ENCODE measurements around the gene NDOR1. TPM values are rescaled to one million over a fixed set of nuclear protein-coding genes. Genes with fewer than 3 reads are reported as not detected.

The NDOR1 gene
- total RNA-seq, 1 donor from 2014 or later, result 5.4 TPM

Other genes with a start within 250 kb of the NDOR1 start
- gene PTGDS, start 228.2 kb upstream of the NDOR1 start, total RNA-seq, result 8.3 and 21.4 TPM in 2 replicates
- gene LCNL1, start 222.7 kb upstream of the NDOR1 start, total RNA-seq, result 0.88 and 1.5 TPM in 2 replicates
- 13.5 and 17.8 TPM in 2 replicates for gene PAXX, start 213.3 kb upstream of the NDOR1 start, total RNA-seq
- 2.5 and 3.3 TPM in 2 replicates for gene CLIC3, start 209.1 kb upstream of the NDOR1 start, total RNA-seq
- 46.0 and 68.3 TPM in 2 replicates for gene ABCA2, start 177.5 kb upstream of the NDOR1 start, total RNA-seq
- gene FUT7, start 173.6 kb upstream of the NDOR1 start, total RNA-seq, result under 0.01 TPM in 1 of 2 replicates, not detected in the other
- 27.3 and 49.4 TPM in 2 replicates for gene NPDC1, start 159.5 kb upstream of the NDOR1 start, total RNA-seq
- gene ENTPD2, start 151.6 kb upstream of the NDOR1 start, total RNA-seq, result not detected in 2 replicates
- 0.89 and 5.7 TPM in 2 replicates for gene SAPCD2, start 135.1 kb upstream of the NDOR1 start, total RNA-seq
- 18.7 and 21.5 TPM in 2 replicates for gene UAP1L1, start 128.2 kb upstream of the NDOR1 start, total RNA-seq
- gene MAN1B1, start 118.7 kb upstream of the NDOR1 start, total RNA-seq, result 176 and 185 TPM in 2 replicates
- 69.1 and 79.6 TPM in 2 replicates for gene DPP7, start 91.0 kb upstream of the NDOR1 start, total RNA-seq
- gene GRIN1, start 66.5 kb upstream of the NDOR1 start, total RNA-seq, result 0.09 TPM in 1 of 2 replicates, not detected in the other
- not detected in 2 replicates for gene LRRC26, start 35.6 kb upstream of the NDOR1 start, total RNA-seq
- not detected in 2 replicates for gene TMEM210, start 33.6 kb upstream of the NDOR1 start, total RNA-seq
- 25.5 and 28.8 TPM in 2 replicates for gene ANAPC2, start 17.1 kb upstream of the NDOR1 start, total RNA-seq
- 51.0 and 65.9 TPM in 2 replicates for gene SSNA1, start 17.0 kb upstream of the NDOR1 start, total RNA-seq
- gene TPRN, start 5.0 kb upstream of the NDOR1 start, total RNA-seq, result 6.2 and 8.9 TPM in 2 replicates
- gene TMEM203, start 52 bp upstream of the NDOR1 start, total RNA-seq, result 32.1 and 32.8 TPM in 2 replicates
- gene RNF208, start 16.5 kb downstream of the NDOR1 start, total RNA-seq, result 0.30 and 0.83 TPM in 2 replicates
- 0.30 and 0.46 TPM in 2 replicates for gene CYSRT1, start 19.5 kb downstream of the NDOR1 start, total RNA-seq
- not detected in 2 replicates for gene RNF224, start 21.8 kb downstream of the NDOR1 start, total RNA-seq
- gene SLC34A3, start 25.2 kb downstream of the NDOR1 start, total RNA-seq, result under 0.01 TPM in 1 of 2 replicates, not detected in the other
- 60.9 and 219 TPM in 2 replicates for gene TUBB4B, start 35.6 kb downstream of the NDOR1 start, total RNA-seq
- not detected in 2 replicates for gene STPG3, start 45.6 kb downstream of the NDOR1 start, total RNA-seq
- 36.5 and 54.9 TPM in 2 replicates for gene NELFB, start 49.6 kb downstream of the NDOR1 start, total RNA-seq
- gene TOR4A, start 72.0 kb downstream of the NDOR1 start, total RNA-seq, result 19.0 and 33.5 TPM in 2 replicates
- 0.18 and 0.30 TPM in 2 replicates for gene NRARP, start 96.6 kb downstream of the NDOR1 start, total RNA-seq
- gene EXD3, start 217.5 kb downstream of the NDOR1 start, total RNA-seq, result 10.8 and 12.2 TPM in 2 replicates
- 0.18 and 0.30 TPM in 2 replicates for gene NOXA1, start 217.7 kb downstream of the NDOR1 start, total RNA-seq
- gene ENTPD8, start 235.7 kb downstream of the NDOR1 start, total RNA-seq, result not detected in 2 replicates

All from smooth muscle cell of the umbilical artery (primary cell).